GM12878 (cell line): ENCODE results near the gene NHS. TPM values are rescaled to one million over a fixed set of nuclear protein-coding genes. Genes with fewer than 3 reads are reported as not detected.

Source experiments
- ATAC-seq: fragments of 200-7000 bp; cut with Tn5 transposase; 3 replicates; pipeline ENCODE4 v1.9.1; 2020; ENCODE audit warnings: mild to moderate bottlenecking, moderate library complexity
- BruUV-seq: library from RNA; stranded (reverse); fragments of 400-500 nt; replicated peaks from 2 replicates; lab custom pipeline; 2021; lab: Mats Ljungman, UMichigan
- CTCF ChIA-PET: fragments of 300-600 bp; sonication (Branson Sonifier 250); formaldehyde crosslinking; extraction: SDS; loops from one replicate; lab custom pipeline; 2021; ENCODE audit warnings: inconsistent platforms; lab: Yijun Ruan, JAX
- POLR2A ChIA-PET: fragments of 350-600 bp; formaldehyde crosslinking; extraction: SDS; loops from one replicate; lab custom pipeline; 2021; ENCODE audit warnings: inconsistent platforms; lab: Charles Lee
- RAD21 ChIA-PET: fragments of 300-600 bp; sonication (Branson Sonifier 250); formaldehyde crosslinking; loops from one replicate; lab custom pipeline; 2023; ENCODE audit warnings: antibody characterized with exemption; ENCODE audit not compliant: unreplicated experiment; lab: Charles Lee
- SMC1A ChIA-PET: fragments of 300-600 bp; sonication (Branson Sonifier 250); formaldehyde crosslinking; loops from one replicate; lab custom pipeline; 2023; ENCODE audit not compliant: unreplicated experiment, uncharacterized antibody; lab: Charles Lee
- DNase-seq: peaks from one replicate; pipeline ENCODE4 v3.0.0-alpha.2; 2011; ENCODE audit warnings: low read depth, low spot score
- FAIRE-seq: peaks from 3 replicates; lab custom pipeline; 2011; peaks lifted over from hg19 to GRCh38; lab: Jason Lieb, UNC
- H2AFZ ChIP-seq: 2 replicates; pipeline ENCODE4 v1.6.0; 2011; ENCODE audit warnings: low read depth, low read length, control low read depth; ENCODE audit not compliant: control insufficient read depth
- H3K27ac ChIP-seq: 2 replicates; pipeline ENCODE4 v1.5.1; 2011; ENCODE audit warnings: control low read depth; ENCODE audit not compliant: control insufficient read depth, insufficient read depth
- H3K27me3 ChIP-seq, 2 experiments: replicated peaks in 1 of 2; 2 replicates each; pipeline versions ENCODE4 v1.6.0 to v1.6.1; 2011; ENCODE audit warnings: low read length in 1 of 2; ENCODE audit not compliant: control insufficient read depth in 2 of 2, insufficient read depth in 2 of 2
- H3K36me3 ChIP-seq, 2 experiments: 2 replicates each; pipeline ENCODE4 v1.5.1; 2011; ENCODE audit warnings: low read length in 1 of 2; ENCODE audit not compliant: control insufficient read depth in 2 of 2, insufficient read depth in 2 of 2
- H3K4me1 ChIP-seq: 2 replicates; pipeline ENCODE4 v1.6.1; 2011; ENCODE audit warnings: mild to moderate bottlenecking, low read length, moderate library complexity, mixed read lengths; ENCODE audit not compliant: control insufficient read depth, insufficient read depth
- H3K4me2 ChIP-seq: 2 replicates; pipeline ENCODE4 v1.6.0; 2011; ENCODE audit warnings: control low read depth; ENCODE audit not compliant: control insufficient read depth, insufficient read depth
- H3K4me3 ChIP-seq: fragments of 200-600 bp; sonication (generic); 2 replicates; pipeline ENCODE4 v1.5.1; 2016
- H3K79me2 ChIP-seq: 2 replicates; pipeline ENCODE4 v1.6.0; 2011; ENCODE audit warnings: low read length; ENCODE audit not compliant: control insufficient read depth, insufficient read depth
- H3K9ac ChIP-seq: 2 replicates; pipeline ENCODE4 v1.8.0; 2011; ENCODE audit warnings: low read length, control low read depth, mixed read lengths; ENCODE audit not compliant: control insufficient read depth, insufficient read depth
- H3K9me3 ChIP-seq: replicated peaks from 3 replicates; pipeline ENCODE4 v1.5.1; 2011; ENCODE audit warnings: mild to moderate bottlenecking, low read length; ENCODE audit not compliant: control insufficient read depth, insufficient read depth
- H4K20me1 ChIP-seq: 2 replicates; pipeline ENCODE4 v1.6.0; 2011; ENCODE audit not compliant: control insufficient read depth, insufficient read depth
- ELK1 ChIP-seq: IDR thresholded peaks from 2 replicates; pipeline ENCODE4 v1.6.1; 2012; ENCODE audit warnings: low read depth, low read length, improper control_type of control experiment
- FOXM1 ChIP-seq: IDR thresholded peaks from 2 replicates; pipeline ENCODE4 v1.6.1; 2012; ENCODE audit warnings: low read depth, mild to moderate bottlenecking, inconsistent platforms, low read length, moderate library complexity
- IRF5 ChIP-seq: fragments of 450-650 bp; IDR thresholded peaks from 2 replicates; pipeline ENCODE4 v1.6.1; 2017; ENCODE audit warnings: borderline replicate concordance
- JUND ChIP-seq: IDR thresholded peaks from 2 replicates; pipeline ENCODE4 v1.6.1; 2012; ENCODE audit warnings: low read depth, mild to moderate bottlenecking, low read length, improper control_type of control experiment, moderate library complexity
- MAX ChIP-seq: IDR thresholded peaks from 2 replicates; pipeline ENCODE4 v1.6.1; 2012; ENCODE audit warnings: low read depth, low read length, improper control_type of control experiment
- NFIC ChIP-seq: IDR thresholded peaks from 2 replicates; pipeline ENCODE4 v1.6.1; 2012; ENCODE audit warnings: low read depth, mild to moderate bottlenecking, inconsistent platforms, low read length, moderate library complexity
- NFYA ChIP-seq: IDR thresholded peaks from 2 replicates; pipeline ENCODE4 v1.6.1; 2011; ENCODE audit warnings: low read depth, mild to moderate bottlenecking, low read length, improper control_type of control experiment, borderline replicate concordance
- NFYB ChIP-seq: IDR thresholded peaks from 2 replicates; pipeline ENCODE4 v1.6.1; 2011; ENCODE audit warnings: low read depth, mild to moderate bottlenecking, low read length, improper control_type of control experiment, moderate library complexity; ENCODE audit not compliant: insufficient read depth
- NR2C2 ChIP-seq: IDR thresholded peaks from 2 replicates; pipeline ENCODE4 v1.6.1; 2011; ENCODE audit warnings: borderline replicate concordance, low read depth; ENCODE audit not compliant: control insufficient read depth, insufficient read length
- PAX8 ChIP-seq: fragments of 450-650 bp; IDR thresholded peaks from 2 replicates; pipeline ENCODE4 v1.6.1; 2017; ENCODE audit warnings: mild to moderate bottlenecking, moderate library complexity
- RB1 ChIP-seq: fragments of 450-650 bp; formaldehyde crosslinking; IDR thresholded peaks from 2 replicates; pipeline ENCODE4 v1.6.1; 2017; ENCODE audit warnings: mild to moderate bottlenecking, borderline replicate concordance
- SUPT20H ChIP-seq: IDR thresholded peaks from 2 replicates; pipeline ENCODE4 v1.6.1; 2011; ENCODE audit warnings: low read depth, mild to moderate bottlenecking, low read length, moderate library complexity, borderline replicate concordance; ENCODE audit not compliant: control insufficient read depth
- TBL1XR1 ChIP-seq: IDR thresholded peaks from 2 replicates; pipeline ENCODE4 v1.6.1; 2012; ENCODE audit warnings: low read depth, low read length, improper control_type of control experiment
- ZNF384 ChIP-seq: IDR thresholded peaks from 2 replicates; pipeline ENCODE4 v1.6.1; 2012; ENCODE audit warnings: low read depth, mild to moderate bottlenecking, low read length, improper control_type of control experiment, borderline replicate concordance
- WGBS: methylation state at CpG from one replicate; pipeline ENCODE4 v1.1.6; 2016; ENCODE audit warnings: low lambda C conversion rate; ENCODE audit not compliant: insufficient replicate concordance, insufficient coverage; ENCODE audit errors: missing lambda C conversion rate; 5-methylcytosine and 5-hydroxymethylcytosine counted together
- in situ Hi-C: fragments of 300-500 bp; cut with MboI; formaldehyde crosslinking; loops from 9 replicates; pipeline ENCODE4 v1.14.3; 2018; ENCODE audit warnings: mixed read lengths
- intact Hi-C: fragments of 100-400 bp; cut with micrococcal nuclease; formaldehyde crosslinking; loops from one replicate; pipeline ENCODE4 v1.14.2; 2022; ENCODE audit not compliant: unreplicated experiment
- polyA plus RNA-seq, 11 experiments: library from polyadenylated mRNA; depleted of rRNA in 4 of 11; unstranded in 6 of 11; stranded (reverse) in 5 of 11; fragments of >200 nt; fragmentation: Nextera tagmentation in 4 of 11; fragmentation: Illumina TruSeq in 1 of 11; extraction: Ambion mirVana in 4 of 11; extraction: Trizol in 1 of 11; gene quantifications; 1 replicate in 1 of 11; 2 replicates in 10 of 11; pipeline versions ENCODE4 v1.2.1 to v1.2.3, GENCODE V29; 2011 to 2016; ENCODE audit warnings: inconsistent platforms in 2 of 11, missing spikeins in 2 of 11, low read depth in 1 of 11
- total RNA-seq, 4 experiments: library from RNA; depleted of rRNA in 3 of 4; stranded (reverse); fragments of >200 nt in 3 of 4; fragmentation: Illumina TruSeq in 1 of 4; extraction: Trizol in 1 of 4; gene quantifications; 2 replicates each; pipeline versions ENCODE4 v1.2.1 to v1.2.3, GENCODE V29; 2013 to 2021

The NHS gene
- total and polyA plus RNA-seq, 10 of the 15 experiments (the other 5 are each of a cell fraction or from before 2014, with no cell fraction given), result under 0.01 to 0.07 (median 0.03) TPM; not detected in 7

- no TSS peak for BruUV-seq
- H3K27me3 ChIP-seq, result no peaks in the 10 kb centered on the region
- intact Hi-C loops, result loop anchor here (1.0 to 5.0 kb wide), 4 partner anchors 56 to 469 kb away; no protein-coding TSS in a partner anchor
- DNase-seq (no peak), FAIRE-seq (no peak), ATAC-seq (peak; percentile 54)
- ChIA-PET SMC1A (interaction anchor here (1.3 to 2.1 kb wide), 5 partner anchors 17 to 470 kb away, joined by 3 to 6 read pairs (median 4); no protein-coding TSS in a partner anchor), CTCF (interaction anchor here (0.9 to 4.3 kb wide), 10 partner anchors 9 to 539 kb away, joined by 3 to 47 read pairs (median 4); no protein-coding TSS in a partner anchor), RAD21 (interaction anchor here (0.8 to 1.5 kb wide), 4 partner anchors 35 to 353 kb away, joined by 3 to 8 read pairs (median 3); no protein-coding TSS in a partner anchor), POLR2A (no interaction called here)
- no peak overlapping the region for H3K9ac ChIP-seq
- in situ Hi-C loops, result loop anchor here (5.0 kb wide), 1 partner anchor 344 kb away; no protein-coding TSS in a partner anchor
- 11% methylated on average over 4 of the region's 4 CpGs for WGBS
- no peaks in the 10 kb centered on the region for H3K79me2 ChIP-seq
- H3K4me2 ChIP-seq, result no peak overlapping the region
- H2AFZ ChIP-seq, result no peak overlapping the region
- H3K36me3 ChIP-seq, result no peaks in the 10 kb centered on the region
- H3K9me3 ChIP-seq, result no peaks in the 10 kb centered on the region; the same call in 2 of the 3 replicates
- no peak overlapping the region for H3K27ac ChIP-seq
- H3K4me1 ChIP-seq, result no peaks in the 10 kb centered on the region
- H3K4me3 ChIP-seq, result no peak overlapping the region
- TF ChIP-seq IRF5 (no peak), ZNF384 (no peak)
- no peaks in the 10 kb centered on the region for H4K20me1 ChIP-seq
Observed at GRCh38 chrX:17591741-17592110, 216.7 kb downstream of the NHS start.

GRCh38 chrX:17592117-17592516, 217.1 kb downstream of the NHS start:
- Histone ChIP-seq H3K36me3 (no peaks in the 10 kb centered on the region), H3K4me2 (no peak overlapping the region), H3K27me3 (no peaks in the 10 kb centered on the region), H3K9me3 (no peaks in the 10 kb centered on the region; the same call in 2 of the 3 replicates), H2AFZ (no peak overlapping the region), H3K9ac (no peak overlapping the region), H3K27ac (no peak overlapping the region), H4K20me1 (no peaks in the 10 kb centered on the region), H3K4me3 (no peak overlapping the region), H3K79me2 (no peaks in the 10 kb centered on the region), H3K4me1 (no peaks in the 10 kb centered on the region)
- CTCF ChIA-PET, result interaction anchor here (0.9 to 4.3 kb wide), 9 partner anchors 55 to 766 kb away, joined by 3 to 47 read pairs (median 4); no protein-coding TSS in a partner anchor
- FAIRE-seq, result no peak
- intact Hi-C loops (loop anchor here (5.0 kb wide), 1 partner anchor 470 kb away; no protein-coding TSS in a partner anchor), in situ Hi-C loops (loop anchor here (5.0 kb wide), 1 partner anchor 345 kb away; no protein-coding TSS in a partner anchor)
- no peak; the same call in 1 of the 3 replicates for ATAC-seq
- SMC1A ChIA-PET, result interaction anchor here (1.3 to 2.1 kb wide), 5 partner anchors 17 to 471 kb away, joined by 3 to 6 read pairs (median 4); no protein-coding TSS in a partner anchor
- POLR2A ChIA-PET, result no interaction called here
- RAD21 ChIA-PET, result interaction anchor here (1.3 to 1.5 kb wide), 2 partner anchors 342 to 350 kb away, joined by 3 to 8 read pairs; no protein-coding TSS in a partner anchor
- no peak for DNase-seq
- no TSS peak for BruUV-seq
- WGBS, result 0% methylated on average over 1 of the region's 1 CpG
- no peak for TF ChIP-seq TBL1XR1
- no peak for TF ChIP-seq NFYA
- TF ChIP-seq NFYB, result no peak
- TF ChIP-seq ELK1, result no peak
- no peak for TF ChIP-seq RB1
- no peak for TF ChIP-seq NFIC
- TF ChIP-seq SUPT20H, result no peak
- no peak for TF ChIP-seq MAX
- no peak for TF ChIP-seq PAX8
- no peak for TF ChIP-seq FOXM1
- no peak for TF ChIP-seq NR2C2
- TF ChIP-seq JUND, result no peak
